Measurements from ENCODE around the gene PTPRN2.

- TF ChIP-seq ELF4 (IDR thresholded peaks at IDR 0.05) (no peak), ZNF384 (IDR thresholded peaks at IDR 0.05) (no peak)
These were observed 473.4 kb downstream of the PTPRN2 start for GRCh38 chr7:158114056-158114850.
